ENCODE measurements around the gene PPP2R5A.

PPP2R5A gene

GRCh38 chr1:212260557-212261355, 24.5 kb upstream of the PPP2R5A start:
- H2AFZ ChIP-seq (ENCODE audit: low read length) = no peak overlapping the region
- H3K9ac ChIP-seq (ENCODE audit: low read length) = no peak overlapping the region
- peaks cover 5% of the 10 kb centered on the region; the same call in 1 of the 2 replicates for H3K4me1 ChIP-seq (ENCODE audit: low read length)
- H3K4me3 ChIP-seq (ENCODE audit: low read length) = no peak overlapping the region
- no peak for TF ChIP-seq EZH2 (optimal IDR thresholded peaks at IDR 0.05; ENCODE audit: low read depth, low read length)
- no peak for TF ChIP-seq CTCF (IDR thresholded peaks at IDR 0.05; ENCODE audit: low read length)
- TF ChIP-seq EZH2phosphoT487 (IDR thresholded peaks at IDR 0.05; ENCODE audit: low read length) = no peak
- no peaks in the 10 kb centered on the region for H3K79me2 ChIP-seq (ENCODE audit: low read length)
- H3F3A ChIP-seq (ENCODE audit: insufficient read depth, low read length) = no peaks in the 10 kb centered on the region
- no peaks in the 10 kb centered on the region for H4K20me1 ChIP-seq (ENCODE audit: insufficient read depth, low read length)
- H3K9me3 ChIP-seq (replicated peaks; ENCODE audit: insufficient read depth, low read length) = no peaks in the 10 kb centered on the region
- no peaks in the 10 kb centered on the region for H3K27me3 ChIP-seq (replicated peaks; ENCODE audit: insufficient read depth, low read length)
- no peak overlapping the region for H3K27ac ChIP-seq (ENCODE audit: low read length)
- no peak overlapping the region for H3K4me2 ChIP-seq (ENCODE audit: low read depth, low read length)
- no peak for DNase-seq
- no peaks in the 10 kb centered on the region for H3K36me3 ChIP-seq (replicated peaks; ENCODE audit: insufficient read depth, low read length)
- no peaks in the 10 kb centered on the region for H3K9me2 ChIP-seq (replicated peaks; ENCODE audit: insufficient read depth, low read length)

- TF ChIP-seq CTCF (IDR thresholded peaks at IDR 0.05; ENCODE audit: low read length) = no peak
- TF ChIP-seq EZH2phosphoT487 (IDR thresholded peaks at IDR 0.05; ENCODE audit: low read length) = no peak
- H3K4me3 ChIP-seq (ENCODE audit: low read length) = no peak overlapping the region
- no peaks in the 10 kb centered on the region for H3F3A ChIP-seq (ENCODE audit: insufficient read depth, low read length)
- H3K79me2 ChIP-seq (ENCODE audit: low read length) = no peaks in the 10 kb centered on the region
- no peak for DNase-seq
- H3K9me2 ChIP-seq (replicated peaks; ENCODE audit: insufficient read depth, low read length) = no peaks in the 10 kb centered on the region
- no peaks in the 10 kb centered on the region for H3K9me3 ChIP-seq (replicated peaks; ENCODE audit: insufficient read depth, low read length)
- H3K27ac ChIP-seq (ENCODE audit: low read length) = no peak overlapping the region
- H3K9ac ChIP-seq (ENCODE audit: low read length) = no peak overlapping the region
- H3K4me2 ChIP-seq (ENCODE audit: low read depth, low read length) = no peak overlapping the region
- no peaks in the 10 kb centered on the region for H3K27me3 ChIP-seq (replicated peaks; ENCODE audit: insufficient read depth, low read length)
- H3K4me1 ChIP-seq (ENCODE audit: low read length) = peaks cover under 1% of the 10 kb centered on the region; the same call in 1 of the 2 replicates
- no peak overlapping the region for H2AFZ ChIP-seq (ENCODE audit: low read length)
- H4K20me1 ChIP-seq (ENCODE audit: insufficient read depth, low read length) = no peaks in the 10 kb centered on the region
- no peaks in the 10 kb centered on the region for H3K36me3 ChIP-seq (replicated peaks; ENCODE audit: insufficient read depth, low read length)
Observed at GRCh38 chr1:212261361-212261929, 23.8 kb upstream of the PPP2R5A start.

GRCh38 chr1:212267017-212267416, 18.2 kb upstream of the PPP2R5A start:
- no peaks in the 10 kb centered on the region for H3K27me3 ChIP-seq (replicated peaks; ENCODE audit: insufficient read depth, low read length)
- H3K27ac ChIP-seq (ENCODE audit: low read length) = no peak overlapping the region
- no peaks in the 10 kb centered on the region for H3K4me1 ChIP-seq (ENCODE audit: low read length)
- H3K36me3 ChIP-seq (replicated peaks; ENCODE audit: insufficient read depth, low read length) = no peaks in the 10 kb centered on the region
- H3K9ac ChIP-seq (ENCODE audit: low read length) = no peak overlapping the region
- no peak overlapping the region for H3K4me2 ChIP-seq (ENCODE audit: low read depth, low read length)
- no peak for DNase-seq
- no peaks in the 10 kb centered on the region for H3K79me2 ChIP-seq (ENCODE audit: low read length)
- no peak overlapping the region for H3K4me3 ChIP-seq (ENCODE audit: low read length)
- no peaks in the 10 kb centered on the region for H3K9me2 ChIP-seq (replicated peaks; ENCODE audit: insufficient read depth, low read length)
- TF ChIP-seq EZH2 (optimal IDR thresholded peaks at IDR 0.05; ENCODE audit: low read depth, low read length) = no peak
- TF ChIP-seq EZH2phosphoT487 (IDR thresholded peaks at IDR 0.05; ENCODE audit: low read length) = no peak
- H3K9me3 ChIP-seq (replicated peaks; ENCODE audit: insufficient read depth, low read length) = no peaks in the 10 kb centered on the region
- H4K20me1 ChIP-seq (ENCODE audit: insufficient read depth, low read length) = no peaks in the 10 kb centered on the region
- H2AFZ ChIP-seq (ENCODE audit: low read length) = no peak overlapping the region
- no peaks in the 10 kb centered on the region for H3F3A ChIP-seq (ENCODE audit: insufficient read depth, low read length)

- H3K79me2 ChIP-seq (ENCODE audit: low read length) = no peaks in the 10 kb centered on the region
- H3K9ac ChIP-seq (ENCODE audit: low read length) = no peak overlapping the region
Observed at GRCh38 chr1:212267460-212267859, 17.8 kb upstream of the PPP2R5A start.

More at GRCh38 chr1:212267460-212267859, 17.8 kb upstream of the PPP2R5A start:
- no peaks in the 10 kb centered on the region for H3K9me3 ChIP-seq (replicated peaks; ENCODE audit: insufficient read depth, low read length)
- no peaks in the 10 kb centered on the region for H3K27me3 ChIP-seq (replicated peaks; ENCODE audit: insufficient read depth, low read length)
- H3K4me3 ChIP-seq (ENCODE audit: low read length) = no peak overlapping the region
- H3F3A ChIP-seq (ENCODE audit: insufficient read depth, low read length) = no peaks in the 10 kb centered on the region
- no peak overlapping the region for H3K27ac ChIP-seq (ENCODE audit: low read length)
- no peak overlapping the region for H2AFZ ChIP-seq (ENCODE audit: low read length)
- no peak for DNase-seq
- no peak overlapping the region for H3K4me2 ChIP-seq (ENCODE audit: low read depth, low read length)
- H3K36me3 ChIP-seq (replicated peaks; ENCODE audit: insufficient read depth, low read length) = no peaks in the 10 kb centered on the region
- no peak for TF ChIP-seq EZH2phosphoT487 (IDR thresholded peaks at IDR 0.05; ENCODE audit: low read length)
- TF ChIP-seq CTCF (IDR thresholded peaks at IDR 0.05; ENCODE audit: low read length) = no peak
- no peak for TF ChIP-seq EZH2 (optimal IDR thresholded peaks at IDR 0.05; ENCODE audit: low read depth, low read length)
- H3K9me2 ChIP-seq (replicated peaks; ENCODE audit: insufficient read depth, low read length) = no peaks in the 10 kb centered on the region
- H3K4me1 ChIP-seq (ENCODE audit: low read length) = no peaks in the 10 kb centered on the region
- H4K20me1 ChIP-seq (ENCODE audit: insufficient read depth, low read length) = no peaks in the 10 kb centered on the region
